ENCODE measurements around the gene RARA. TPM values are rescaled to one million over a fixed set of nuclear protein-coding genes. Genes with fewer than 3 reads are reported as not detected.

The RARA gene
- total RNA-seq, 1 donor from 2014 or later, result 19.5 TPM

DNA sequence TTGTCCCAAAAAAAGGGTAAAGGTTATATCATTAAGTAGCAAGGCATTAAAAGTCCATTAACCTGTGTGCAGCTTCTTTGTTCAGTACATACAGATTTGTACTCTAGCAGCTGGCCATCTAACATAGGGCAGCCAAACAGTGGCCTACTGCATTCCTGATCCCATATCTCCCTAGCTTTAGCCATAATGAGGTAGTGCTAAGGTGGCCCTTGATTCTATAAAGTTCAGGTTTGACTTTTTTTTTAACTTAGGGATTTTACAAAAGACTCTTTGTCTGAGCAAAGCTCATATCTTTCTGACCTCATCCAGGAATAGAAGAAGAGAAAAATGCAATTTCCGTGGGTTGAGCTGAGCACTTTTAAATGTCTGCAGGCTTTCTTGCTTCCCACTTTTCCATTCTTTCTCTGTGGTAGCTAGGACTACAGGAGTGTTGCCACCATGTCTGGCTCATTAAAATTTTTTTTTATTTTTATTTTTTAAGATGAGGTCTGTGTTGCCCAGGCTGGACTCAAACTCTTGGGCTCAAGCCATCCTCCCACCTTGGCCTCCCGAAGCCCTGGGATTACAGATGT is 40.8 kb upstream of the RARA start:
- H3K4me3 ChIP-seq (ENCODE audit: low read depth, low read length), result no peak overlapping the region
- no peak for DNase-seq (ENCODE audit: low read depth)
- TF ChIP-seq, protein P1, sequence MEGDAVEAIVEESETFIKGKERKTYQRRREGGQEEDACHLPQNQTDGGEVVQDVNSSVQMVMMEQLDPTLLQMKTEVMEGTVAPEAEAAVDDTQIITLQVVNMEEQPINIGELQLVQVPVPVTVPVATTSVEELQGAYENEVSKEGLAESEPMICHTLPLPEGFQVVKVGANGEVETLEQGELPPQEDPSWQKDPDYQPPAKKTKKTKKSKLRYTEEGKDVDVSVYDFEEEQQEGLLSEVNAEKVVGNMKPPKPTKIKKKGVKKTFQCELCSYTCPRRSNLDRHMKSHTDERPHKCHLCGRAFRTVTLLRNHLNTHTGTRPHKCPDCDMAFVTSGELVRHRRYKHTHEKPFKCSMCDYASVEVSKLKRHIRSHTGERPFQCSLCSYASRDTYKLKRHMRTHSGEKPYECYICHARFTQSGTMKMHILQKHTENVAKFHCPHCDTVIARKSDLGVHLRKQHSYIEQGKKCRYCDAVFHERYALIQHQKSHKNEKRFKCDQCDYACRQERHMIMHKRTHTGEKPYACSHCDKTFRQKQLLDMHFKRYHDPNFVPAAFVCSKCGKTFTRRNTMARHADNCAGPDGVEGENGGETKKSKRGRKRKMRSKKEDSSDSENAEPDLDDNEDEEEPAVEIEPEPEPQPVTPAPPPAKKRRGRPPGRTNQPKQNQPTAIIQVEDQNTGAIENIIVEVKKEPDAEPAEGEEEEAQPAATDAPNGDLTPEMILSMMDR (conservative IDR thresholded peaks at IDR 0.05; ENCODE audit: low read depth, low read length), result no peak

DNA sequence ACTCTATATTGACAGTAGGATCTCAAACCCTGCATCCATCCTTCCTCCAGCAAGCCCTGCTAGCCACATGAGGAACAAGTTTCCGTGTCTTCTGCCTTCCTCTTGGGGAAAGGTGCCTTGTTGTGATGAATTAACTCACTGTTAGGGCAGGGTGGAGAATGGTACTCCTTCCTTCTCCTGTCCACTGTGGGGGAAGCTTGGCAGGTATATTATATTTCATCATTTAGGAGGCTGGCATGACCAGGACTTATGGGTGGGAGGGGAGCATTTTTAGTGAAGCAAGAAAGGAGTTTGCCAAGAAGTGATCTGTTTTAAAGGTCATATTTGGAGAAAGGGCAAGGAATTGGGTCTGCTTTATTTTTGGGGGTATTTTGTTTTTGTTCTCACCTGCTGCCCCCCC is 30.6 kb upstream of the RARA start:
- TF ChIP-seq, protein P1 (conservative IDR thresholded peaks at IDR 0.05; ENCODE audit: low read depth, low read length), result no peak
- DNase-seq (ENCODE audit: low read depth), result no peak

DNA sequence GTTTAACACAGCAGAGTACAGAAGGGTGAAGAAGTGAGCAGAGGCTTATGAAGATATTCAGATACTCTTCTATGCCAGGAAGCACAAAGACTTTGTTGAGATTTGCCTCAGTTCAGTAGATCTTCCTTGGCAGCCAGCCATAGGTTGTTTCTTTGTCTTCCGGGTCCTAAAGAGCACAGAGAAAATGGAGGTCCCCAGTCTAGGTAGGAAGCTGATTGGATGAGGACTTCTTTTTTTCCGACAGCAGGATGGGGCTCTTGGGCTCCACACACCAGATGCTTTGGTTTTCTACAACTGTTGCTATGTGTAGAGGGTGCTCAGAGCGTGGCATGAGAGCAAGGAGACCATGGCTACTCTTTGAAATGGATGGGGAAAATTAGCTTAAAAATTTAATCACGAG is 29.6 kb upstream of the RARA start:
- no peak overlapping the region for H3K4me3 ChIP-seq (ENCODE audit: low read depth, low read length)
- TF ChIP-seq, protein P1 (conservative IDR thresholded peaks at IDR 0.05; ENCODE audit: low read depth, low read length), result no peak
- no peak for DNase-seq (ENCODE audit: low read depth)

More for the DNA sequence above, 30.6 kb upstream of the RARA start:
- H3K4me3 ChIP-seq (ENCODE audit: low read depth, low read length), result no peak overlapping the region

DNA sequence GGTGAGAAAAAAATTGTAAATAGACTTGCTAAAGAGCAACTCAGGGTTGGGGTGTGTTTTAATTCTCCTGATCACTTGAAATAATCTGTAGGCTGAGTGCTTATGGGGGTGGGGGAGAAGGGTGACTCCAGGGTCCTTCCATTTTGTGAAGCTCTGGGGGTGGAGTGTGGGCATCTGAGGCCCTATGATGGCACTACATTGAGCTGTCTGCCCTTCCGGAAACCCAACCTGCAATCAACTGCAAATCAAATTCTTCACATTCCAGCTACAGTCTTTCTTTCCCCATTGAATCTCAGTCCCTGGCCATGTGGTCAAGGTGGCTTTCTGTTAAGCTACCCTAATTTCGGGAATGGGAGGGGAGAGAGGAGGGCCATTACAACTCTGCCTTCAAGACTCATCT is 27.3 kb upstream of the RARA start:
- no peak for DNase-seq (ENCODE audit: low read depth)
- no peak overlapping the region for H3K4me3 ChIP-seq (ENCODE audit: low read depth, low read length)
- TF ChIP-seq, protein P1 (conservative IDR thresholded peaks at IDR 0.05; ENCODE audit: low read depth, low read length), result no peak

DNA sequence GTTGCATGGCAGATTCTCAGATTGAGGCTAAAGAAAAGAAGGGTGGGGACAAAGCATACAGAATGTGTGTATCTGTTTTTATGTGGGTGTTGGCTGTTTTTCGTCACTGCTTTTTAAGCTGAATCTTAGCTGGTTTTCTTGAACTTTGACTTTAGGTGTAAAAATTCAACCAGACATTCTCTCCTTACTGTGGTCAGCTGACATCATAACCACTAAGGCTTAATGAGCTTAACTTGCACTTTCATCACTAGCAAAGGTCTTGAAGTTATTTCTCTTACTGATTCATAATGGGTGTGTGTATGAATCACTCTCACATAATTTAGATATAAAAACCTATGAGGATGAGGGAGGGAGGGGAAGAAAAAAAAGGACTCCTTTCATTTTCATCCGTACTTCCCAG is 25.3 kb upstream of the RARA start:
- TF ChIP-seq, protein P1 (conservative IDR thresholded peaks at IDR 0.05; ENCODE audit: low read depth, low read length), result no peak
- H3K4me3 ChIP-seq (ENCODE audit: low read depth, low read length), result peak overlapping the region; percentile 34
- DNase-seq (ENCODE audit: low read depth), result peak; percentile 96

DNA sequence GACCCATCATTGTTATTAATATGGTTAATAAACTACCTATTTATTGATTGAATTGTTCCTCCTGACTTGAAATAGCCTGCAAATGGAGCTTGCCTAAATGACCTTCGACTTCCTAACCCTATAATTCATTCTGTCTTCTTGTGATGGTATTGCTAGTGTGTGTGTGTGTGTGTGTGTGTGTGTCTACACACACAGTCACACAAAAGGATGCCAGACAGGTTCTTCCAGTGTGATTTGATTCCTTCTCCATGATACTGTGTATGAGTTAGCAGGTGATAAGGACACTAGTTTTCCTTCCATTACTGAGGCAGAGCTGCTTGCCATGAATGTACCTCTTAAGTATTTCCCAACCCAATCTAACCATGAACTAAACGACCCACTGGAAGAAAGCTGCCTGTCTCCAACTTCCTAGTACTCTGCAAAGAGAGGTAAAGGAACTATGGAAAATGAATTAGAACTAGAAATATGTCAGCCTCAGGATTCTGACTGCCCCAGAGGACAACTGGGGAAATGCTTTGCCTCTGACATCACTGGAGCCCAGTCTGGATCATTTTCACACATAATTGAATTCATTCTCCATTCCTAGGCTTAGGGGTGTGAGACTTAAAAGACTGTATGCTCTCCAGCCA is 24.8 kb upstream of the RARA start:
- DNase-seq (ENCODE audit: low read depth), result peak; percentile 47
- peak overlapping the region; percentile 34 for H3K4me3 ChIP-seq (ENCODE audit: low read depth, low read length)
- TF ChIP-seq, protein P1 (conservative IDR thresholded peaks at IDR 0.05; ENCODE audit: low read depth, low read length), result peak; percentile 32

DNA sequence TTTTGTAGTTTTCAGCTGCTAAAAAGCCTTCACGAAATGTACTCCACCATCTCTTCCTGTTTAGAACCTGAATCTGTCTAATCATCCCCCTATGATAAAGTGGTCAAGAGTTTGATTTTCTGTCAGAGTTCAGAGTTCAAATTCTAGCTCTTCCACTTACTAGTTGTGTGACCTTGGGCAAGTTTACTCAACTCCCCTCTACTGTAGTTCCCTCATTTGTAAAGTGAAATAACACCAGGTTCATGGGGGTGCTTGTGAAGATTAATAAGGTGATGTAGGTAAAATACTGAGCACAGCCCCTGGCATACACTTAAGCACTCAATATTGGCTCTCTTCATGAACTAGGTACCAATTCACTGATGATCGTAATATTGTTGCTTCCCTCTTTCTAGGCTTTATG is 22.5 kb upstream of the RARA start:
- H3K4me3 ChIP-seq (ENCODE audit: low read depth, low read length), result no peak overlapping the region
- TF ChIP-seq, protein P1 (conservative IDR thresholded peaks at IDR 0.05; ENCODE audit: low read depth, low read length), result no peak
- no peak for DNase-seq (ENCODE audit: low read depth)

Measured in epithelial cell of proximal tubule (primary cell).